Measurements from ENCODE around the gene ABCC2.
"Not testable (repeated sequence)": the region's sequence is repeated elsewhere in the genome, so short reads cannot be mapped to it uniquely, and the experiment has no call there.

ABCC2 gene

GRCh38 chr10:99782447-99783286, at the start of gene ABCC2:
Gene ABCC2 (plus strand): TSS chr10:99782640. CDS start chr10:99782845, 205 bp downstream.
- no peak for DNase-seq

GRCh38 chr10:99733366-99733765, 49.1 kb upstream of the ABCC2 start:
- DNase-seq: no peak

DNA sequence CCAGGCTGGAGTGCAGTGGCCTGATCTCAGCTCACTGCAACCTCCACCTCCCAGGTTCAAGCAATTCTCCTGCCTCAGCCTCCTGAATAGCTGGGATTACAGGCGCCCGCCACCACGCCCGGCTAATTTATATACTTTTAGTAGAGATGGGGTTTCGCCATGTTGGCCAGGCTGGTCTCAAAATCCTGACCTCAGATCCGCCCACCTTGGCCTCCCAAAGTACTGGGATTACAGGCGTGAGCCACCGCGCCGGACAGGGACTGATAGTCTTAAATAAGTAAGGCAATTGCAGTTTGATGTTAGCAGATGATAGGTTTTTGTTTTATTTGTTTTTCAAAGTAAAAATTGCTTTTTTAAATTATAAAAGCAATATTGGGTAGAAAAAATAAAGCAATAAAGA, 48.3 kb upstream of the ABCC2 start:
- DNase-seq: not testable (repeated sequence)

DNA sequence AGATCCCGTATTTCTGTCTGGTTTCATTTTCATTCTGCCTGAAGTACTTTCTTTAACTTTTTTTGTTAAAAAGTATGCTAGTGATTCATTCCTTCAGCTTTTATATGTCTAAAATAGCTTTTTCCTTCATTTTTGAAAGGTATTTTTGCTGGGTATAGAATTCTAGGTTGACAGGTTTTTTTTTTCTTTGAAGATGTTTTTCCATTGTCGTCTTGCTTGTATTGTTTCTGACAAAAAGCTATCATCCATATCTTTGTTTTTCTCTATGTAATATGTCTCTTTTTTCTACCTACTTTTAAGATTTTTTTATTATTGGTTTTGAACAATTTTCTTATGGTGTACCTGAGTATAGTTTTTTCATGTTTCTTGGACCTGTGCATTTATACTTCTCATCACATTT, 42.2 kb upstream of the ABCC2 start:
- no peak for DNase-seq

DNA sequence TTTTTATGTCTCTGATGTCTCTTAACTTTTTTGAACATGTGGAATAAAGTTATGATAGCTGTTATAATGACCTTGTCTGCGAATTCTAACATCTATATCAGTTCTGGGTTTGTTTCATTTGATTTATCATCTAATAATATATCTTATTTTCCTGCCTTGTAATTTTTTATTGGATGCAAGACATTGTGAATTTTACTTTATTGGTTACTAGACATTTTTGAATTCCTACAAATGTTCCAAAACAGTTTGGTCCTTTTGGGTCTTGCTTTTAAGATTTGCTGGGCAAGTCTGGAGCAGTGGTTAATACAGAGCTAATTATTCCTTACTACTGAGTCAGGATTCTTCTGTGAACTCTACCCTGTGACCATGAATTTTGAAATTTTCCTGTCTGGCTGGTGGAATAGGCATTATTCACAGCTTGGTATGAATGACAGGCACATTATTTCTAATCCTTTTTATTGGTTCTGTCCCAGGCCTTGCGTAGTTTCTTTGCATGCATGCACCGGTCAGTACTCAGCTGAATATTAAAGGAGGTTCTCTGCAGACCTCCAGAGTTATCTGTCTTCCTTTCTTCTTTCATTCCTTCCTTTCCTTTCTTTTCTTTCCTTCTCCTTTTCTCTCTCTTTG, 41.4 kb upstream of the ABCC2 start:
- no peak for DNase-seq

DNA sequence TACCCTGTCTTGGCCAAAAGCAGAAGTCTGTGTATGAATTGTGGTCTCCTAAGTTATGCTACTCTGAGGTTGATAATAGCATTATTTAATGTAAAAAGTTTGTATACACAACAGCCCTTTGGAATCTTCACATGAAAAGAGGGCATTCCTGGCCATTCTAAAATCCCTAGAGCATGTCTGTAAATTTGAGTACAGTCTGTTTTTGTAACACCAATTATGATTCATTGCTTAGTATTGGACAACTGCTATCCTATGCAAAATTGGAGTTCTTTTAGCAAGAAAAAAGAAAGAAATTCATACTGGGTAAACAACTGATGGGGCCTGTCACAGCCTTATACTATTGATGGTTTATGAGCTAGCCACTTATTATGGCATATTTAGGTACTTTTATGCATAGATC, 40.2 kb upstream of the ABCC2 start:
- peak; percentile 56 for DNase-seq

GRCh38 chr10:99742701-99743100, 39.7 kb upstream of the ABCC2 start:
- peak; percentile 51 for DNase-seq

DNA sequence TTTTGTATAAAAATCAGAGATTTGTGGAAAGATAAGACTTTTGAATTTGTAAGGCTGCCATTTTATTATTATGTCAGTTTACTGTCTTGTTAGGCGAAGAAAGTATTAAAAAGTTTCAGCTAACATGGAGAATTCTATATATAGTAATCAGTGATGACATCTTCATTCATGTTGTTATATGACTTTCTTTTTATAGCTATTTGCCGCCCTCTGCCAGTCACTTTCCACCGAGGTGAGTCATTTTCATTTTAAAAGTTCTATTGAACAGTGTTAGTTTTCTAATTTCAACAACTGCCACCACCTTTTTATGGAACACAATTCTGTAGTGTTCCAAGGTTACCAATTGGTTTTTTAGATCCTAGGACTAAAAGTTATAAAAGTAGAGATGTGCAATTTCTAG, 38.6 kb upstream of the ABCC2 start:
- peak; percentile 5 for DNase-seq

- not testable (repeated sequence) for DNase-seq
Measured at GRCh38 chr10:99746166-99746565, 36.3 kb upstream of the ABCC2 start.

- no peak for DNase-seq
Measured at GRCh38 chr10:99748823-99749451, 33.5 kb upstream of the ABCC2 start.

- no peak for DNase-seq
Measured at GRCh38 chr10:99750641-99751040, 31.8 kb upstream of the ABCC2 start.

DNA sequence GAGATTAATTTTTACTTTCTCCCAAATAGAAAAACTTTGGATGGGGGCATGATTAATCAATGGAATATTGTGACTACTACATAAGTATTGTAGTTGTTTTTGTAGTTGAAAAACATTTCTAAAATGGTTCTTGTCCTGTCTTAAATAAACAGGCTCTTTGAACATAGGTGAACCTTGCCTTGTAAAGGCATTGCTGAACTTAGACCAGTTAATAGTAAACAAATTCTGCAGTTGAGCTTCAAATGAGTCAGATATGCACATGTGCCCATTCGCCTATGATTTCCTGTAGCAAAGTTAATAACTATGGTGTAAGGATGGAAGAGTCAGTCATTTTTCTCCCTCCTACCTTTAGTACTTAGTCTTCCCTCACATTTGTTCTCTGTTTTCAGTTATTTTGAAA, 27.8 kb upstream of the ABCC2 start:
- DNase-seq: no peak

- DNase-seq: no peak
Measured at GRCh38 chr10:99756159-99756558, 26.3 kb upstream of the ABCC2 start.

DNA sequence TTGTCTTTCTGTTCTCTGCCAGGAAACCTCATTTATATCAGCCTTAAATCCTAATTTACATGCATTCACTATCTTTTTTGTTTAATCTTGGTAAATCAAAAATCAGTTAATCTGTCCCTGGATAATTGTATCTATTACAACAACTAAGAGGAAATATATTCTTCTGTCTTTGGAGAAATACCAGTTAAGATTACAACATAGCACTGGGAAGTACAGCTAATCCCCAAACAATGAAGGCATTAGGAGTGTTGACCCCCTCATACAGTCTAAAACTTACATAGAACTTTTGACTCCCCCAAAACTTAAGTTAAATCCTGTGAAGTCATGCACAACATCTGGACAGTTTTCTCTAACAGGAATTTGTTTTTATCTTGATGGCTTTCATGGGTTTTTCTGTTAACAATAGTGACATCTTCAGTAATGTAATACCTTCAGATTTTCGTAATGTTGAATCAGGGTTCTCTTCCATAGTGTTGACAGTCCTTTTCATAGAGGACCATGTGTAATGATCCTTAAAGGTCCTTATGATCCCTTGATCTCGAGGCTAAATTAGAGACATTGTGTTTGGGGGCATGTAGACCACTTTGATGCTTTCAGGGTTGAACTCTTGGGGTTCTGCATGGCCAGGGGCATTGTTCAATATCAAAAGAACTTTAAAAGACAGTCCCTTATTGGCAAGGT, 24.1 kb upstream of the ABCC2 start:
- no peak for DNase-seq

GRCh38 chr10:99760321-99760720, 22.1 kb upstream of the ABCC2 start:
- DNase-seq: no peak

DNA sequence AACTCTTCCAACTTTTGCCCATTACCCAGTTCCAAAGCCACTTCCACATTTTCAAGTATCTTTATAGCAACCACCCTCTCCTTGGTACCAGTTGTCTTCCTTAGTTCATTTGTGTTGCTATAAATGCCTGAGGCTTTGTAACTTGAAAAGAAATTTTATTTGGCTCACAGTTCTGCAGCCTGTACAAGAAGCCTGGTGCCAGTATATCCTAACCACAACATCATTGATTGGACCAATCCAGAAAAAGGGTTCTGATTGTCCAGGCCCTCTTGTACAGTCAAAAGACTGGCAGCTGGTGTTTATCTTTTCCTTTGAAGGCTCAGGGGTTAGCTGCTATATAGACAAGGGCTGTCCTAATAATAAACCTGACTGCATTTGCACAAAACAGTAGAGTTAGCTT, 21.1 kb upstream of the ABCC2 start:
- DNase-seq: no peak

DNA sequence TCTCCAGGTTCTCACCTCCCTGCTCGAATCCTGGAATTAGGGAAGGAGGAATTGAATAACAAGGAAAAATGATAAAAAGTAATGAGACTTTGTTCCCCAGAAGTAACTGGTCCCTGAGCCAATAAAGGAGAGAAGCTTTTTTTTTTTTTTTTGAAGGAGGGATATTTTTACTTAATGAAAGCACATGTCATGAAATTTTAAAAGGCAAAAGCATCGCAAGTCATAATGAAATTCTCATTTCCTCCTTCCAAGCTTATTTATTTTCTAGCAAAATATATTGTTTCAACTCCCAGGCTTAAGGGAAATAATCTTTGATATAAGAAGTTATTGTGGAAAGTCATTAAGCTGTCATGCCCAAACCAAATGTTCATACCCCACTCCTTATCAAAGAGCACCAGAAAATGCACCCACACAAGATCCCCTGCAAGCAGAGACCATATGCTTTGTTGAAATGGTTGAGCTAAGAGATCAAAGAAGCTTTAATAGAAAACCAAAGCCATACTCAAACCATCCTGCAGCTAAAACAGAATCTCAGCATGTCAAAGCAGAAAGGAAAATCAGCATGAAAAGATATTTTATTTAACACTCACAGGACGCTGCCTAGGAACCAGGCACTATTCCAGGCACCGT, 16.7 kb upstream of the ABCC2 start:
- DNase-seq: no peak

GRCh38 chr10:99766302-99766681, 16.1 kb upstream of the ABCC2 start:
- DNase-seq: no peak

DNA sequence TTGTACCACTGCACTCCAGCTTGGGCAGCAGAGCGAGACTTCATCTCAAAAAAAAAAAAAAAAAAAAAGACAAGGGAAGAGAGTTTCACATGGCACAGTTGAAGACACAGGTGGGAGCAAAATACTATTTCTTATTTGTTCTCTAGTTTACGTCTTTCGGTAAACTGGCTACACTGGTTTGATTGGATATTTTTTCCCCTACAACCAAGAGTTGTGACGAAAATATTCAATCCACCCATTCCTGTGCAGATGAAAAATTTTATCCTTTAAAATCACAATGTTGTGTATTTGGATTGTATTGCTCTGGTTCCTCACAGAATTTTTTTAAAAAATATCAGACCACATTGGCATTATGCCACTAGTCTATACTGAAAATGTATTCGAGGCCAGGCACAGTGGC, 14.5 kb upstream of the ABCC2 start:
- no peak for DNase-seq

DNA sequence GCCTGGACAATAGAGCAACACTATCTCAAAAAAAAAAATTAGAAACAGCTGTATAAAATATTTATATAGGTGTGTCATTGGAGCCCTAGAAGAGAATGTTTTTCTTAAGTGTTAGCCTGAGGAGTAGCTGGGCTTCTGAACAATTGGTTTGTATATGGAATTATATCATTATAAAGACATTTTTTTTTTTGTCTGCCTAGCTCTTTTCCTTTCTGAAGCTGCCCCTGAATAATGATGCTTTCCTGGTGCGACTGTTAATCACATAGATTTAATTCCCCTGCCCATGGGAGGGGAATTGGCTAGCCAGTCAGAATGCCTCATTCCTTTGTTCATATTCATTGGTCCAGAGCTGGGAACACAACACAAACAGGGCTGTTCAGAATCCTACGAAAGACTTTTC, 13.9 kb upstream of the ABCC2 start:
- DNase-seq: peak; percentile 14

DNA sequence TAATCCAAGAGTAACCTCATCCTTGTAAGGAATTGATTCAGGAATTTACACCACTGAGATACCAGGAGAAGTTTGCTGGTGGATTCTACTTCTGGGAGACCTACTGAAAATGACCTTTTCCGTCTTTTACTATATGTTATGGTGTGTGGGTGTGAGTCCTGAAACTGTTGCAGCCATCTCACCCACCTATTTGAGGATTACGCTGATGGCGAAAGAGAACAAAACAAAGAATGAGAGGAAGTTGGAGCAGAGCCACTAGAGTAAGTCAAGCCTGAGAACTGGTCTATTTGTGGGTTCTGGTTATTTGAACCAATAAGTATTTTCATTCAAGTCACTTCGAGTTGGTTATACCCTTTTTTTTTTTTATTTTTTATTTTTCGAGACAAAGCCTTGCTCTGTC, 12.7 kb upstream of the ABCC2 start:
- no peak for DNase-seq

- no peak for DNase-seq
Measured at GRCh38 chr10:99770408-99771045, 11.9 kb upstream of the ABCC2 start.

- peak; percentile 86 for DNase-seq
Measured at GRCh38 chr10:99775850-99776249, 6.6 kb upstream of the ABCC2 start.

Data from EL (cell line).